CD4-positive, alpha-beta T cell treated with Interleukin-17A for 1 hour (primary cell): Measurements from ENCODE around the gene TENM4.
"Not testable (repeated sequence)": the region's sequence is repeated elsewhere in the genome, so short reads cannot be mapped to it uniquely, and the experiment has no call there.

Experiments
- DNase-seq: peaks from one replicate; pipeline ENCODE4 v3.0.0-alpha.2; 2020

TENM4 gene

GRCh38 chr11:79237703-79238102 lies 203.1 kb downstream of the TENM4 start:
- DNase-seq = no peak

DNA sequence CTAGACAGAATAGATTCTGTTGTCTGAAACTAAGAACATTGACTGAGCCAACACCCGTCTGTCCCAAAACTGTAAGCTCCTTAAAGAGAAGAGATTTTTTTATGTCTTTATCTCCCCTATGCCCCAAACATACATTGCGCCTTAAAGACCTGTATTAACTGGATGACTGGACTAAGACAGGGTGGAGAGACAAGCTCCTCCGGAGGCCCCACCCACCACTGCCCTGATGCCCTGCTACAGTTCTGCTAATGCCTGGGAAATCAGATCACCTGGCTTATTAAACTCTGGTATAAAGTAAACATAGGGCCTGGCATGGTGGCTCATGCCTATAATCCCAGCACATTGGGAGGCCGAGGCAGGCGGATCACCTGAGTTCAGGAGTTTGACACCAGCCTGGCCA lies 203.7 kb downstream of the TENM4 start:
- no peak for DNase-seq

DNA sequence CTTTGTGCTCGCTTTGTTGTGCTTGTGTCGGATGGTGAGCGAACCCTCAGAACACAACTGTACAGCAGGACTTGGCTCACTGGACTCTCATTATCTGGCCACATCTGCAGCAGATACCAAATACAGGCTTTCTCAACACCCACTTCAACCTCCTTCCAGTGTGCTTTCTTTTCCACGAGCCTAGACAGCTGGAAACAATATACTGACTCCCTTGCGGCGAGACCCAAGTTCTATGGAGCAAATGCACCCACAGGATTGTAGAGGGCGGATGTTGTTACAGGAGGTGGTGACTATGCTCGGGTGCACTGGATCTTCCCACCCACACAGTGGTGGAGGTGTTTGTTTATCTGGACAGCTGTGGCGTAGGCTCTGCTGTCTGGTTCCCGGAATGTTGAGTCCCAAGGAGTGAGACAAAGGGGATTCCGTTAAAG lies 204.3 kb downstream of the TENM4 start:
- no peak for DNase-seq

DNA sequence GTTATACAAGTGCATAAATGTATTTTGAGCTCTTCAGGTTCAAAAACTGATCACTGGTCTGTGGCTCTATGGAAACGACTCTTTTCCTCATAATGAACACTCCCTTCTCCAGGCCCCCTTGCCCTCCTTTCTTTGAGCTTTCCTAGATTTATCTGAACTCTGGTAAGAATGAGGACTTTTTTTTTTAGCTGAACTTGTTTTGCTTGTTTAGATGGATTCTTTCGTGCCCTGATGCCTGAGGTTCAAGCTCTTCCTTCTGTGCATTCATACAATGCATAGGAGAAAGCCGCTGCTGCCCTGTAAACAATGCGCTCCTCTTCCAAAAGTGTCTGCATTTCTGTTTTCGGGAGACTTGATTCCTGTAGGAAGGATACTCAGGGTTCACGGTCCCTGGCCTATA lies 205.1 kb downstream of the TENM4 start:
- no peak for DNase-seq

- no peak for DNase-seq
Observed at GRCh38 chr11:79232346-79232745, 208.5 kb downstream of the TENM4 start.

DNA sequence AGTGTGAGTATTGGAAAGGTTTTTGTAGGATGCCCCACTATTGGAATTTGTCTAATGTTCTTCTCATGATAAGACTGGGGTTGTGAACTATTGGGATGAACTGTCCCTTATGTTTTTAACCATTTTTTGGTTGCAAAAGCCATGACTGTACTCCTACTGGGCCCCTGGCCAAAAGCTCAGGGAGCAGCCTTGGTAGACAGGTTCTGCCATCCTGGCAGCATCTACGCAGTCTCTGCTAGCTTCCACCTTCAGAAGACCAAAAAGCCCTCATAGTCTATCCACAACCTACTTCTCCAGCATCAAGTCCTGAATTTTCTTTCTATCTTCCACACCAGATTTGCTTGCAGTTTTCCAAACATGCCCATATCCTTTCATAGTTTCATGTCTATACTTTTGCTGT lies 211.8 kb downstream of the TENM4 start:
- no peak for DNase-seq

- DNase-seq = no peak
Observed at GRCh38 chr11:79227767-79228755, 212.8 kb downstream of the TENM4 start.

- DNase-seq = no peak
Observed at GRCh38 chr11:79227308-79227707, 213.5 kb downstream of the TENM4 start.

DNA sequence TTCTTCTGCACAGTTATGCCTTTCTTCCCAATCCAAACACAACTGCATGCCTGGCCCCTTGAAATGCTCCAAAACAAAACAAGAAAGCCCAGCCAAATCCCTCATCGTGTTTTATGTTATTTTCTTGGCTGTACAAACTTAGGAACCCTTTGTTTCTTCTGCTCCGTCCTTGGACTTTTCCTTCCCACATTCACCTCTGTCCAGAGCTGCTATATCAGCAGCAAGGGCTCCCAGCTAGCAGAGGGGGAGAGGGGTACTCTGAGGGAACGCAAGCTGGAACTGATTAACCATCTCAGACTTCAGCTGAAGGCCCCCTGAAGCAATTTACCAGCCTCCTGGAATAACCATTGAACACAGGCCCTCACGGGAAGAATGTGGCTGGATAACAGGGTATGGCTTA lies 214.7 kb downstream of the TENM4 start:
- DNase-seq = no peak

DNA sequence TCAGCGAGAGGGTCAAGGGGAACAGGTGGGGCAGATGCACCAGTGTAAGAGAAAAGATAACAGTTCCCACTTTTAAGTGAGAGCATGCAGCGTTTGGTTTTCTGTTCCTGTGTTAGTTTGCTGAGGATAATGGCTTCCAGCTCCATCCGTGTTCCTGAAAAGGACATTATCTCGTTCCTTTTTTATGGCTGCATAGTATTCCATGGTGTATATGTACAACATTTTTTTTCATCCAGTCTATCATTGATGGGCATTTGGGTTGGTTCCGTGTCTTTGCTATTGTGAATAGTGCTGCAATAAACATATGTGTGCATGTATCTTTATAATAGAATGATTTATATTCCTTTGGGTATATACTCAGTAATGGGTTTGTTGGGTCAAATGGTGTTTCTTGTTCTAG lies 218.7 kb downstream of the TENM4 start:
- not testable (repeated sequence) for DNase-seq

- no peak for DNase-seq
Observed at GRCh38 chr11:79221444-79222130, 219.2 kb downstream of the TENM4 start.

DNA sequence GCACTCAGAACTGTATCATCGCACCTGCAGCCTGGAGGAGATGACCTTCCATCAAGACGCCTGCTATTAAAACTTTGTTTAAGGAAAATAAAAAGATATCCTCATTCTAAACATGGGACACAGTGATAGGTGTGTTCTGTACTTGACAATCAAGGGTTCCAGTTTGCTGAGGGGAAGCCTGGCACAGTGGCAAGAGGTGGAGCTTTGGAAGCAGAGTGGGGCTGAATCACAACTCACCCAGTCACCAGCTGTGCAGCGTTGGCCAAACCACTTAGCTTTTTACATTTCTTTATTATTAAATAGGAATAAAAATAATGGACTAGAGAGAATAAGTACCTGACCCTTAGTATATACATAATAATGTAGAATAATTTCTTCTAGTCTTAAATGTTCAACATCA lies 220.7 kb downstream of the TENM4 start:
- no peak for DNase-seq

DNA sequence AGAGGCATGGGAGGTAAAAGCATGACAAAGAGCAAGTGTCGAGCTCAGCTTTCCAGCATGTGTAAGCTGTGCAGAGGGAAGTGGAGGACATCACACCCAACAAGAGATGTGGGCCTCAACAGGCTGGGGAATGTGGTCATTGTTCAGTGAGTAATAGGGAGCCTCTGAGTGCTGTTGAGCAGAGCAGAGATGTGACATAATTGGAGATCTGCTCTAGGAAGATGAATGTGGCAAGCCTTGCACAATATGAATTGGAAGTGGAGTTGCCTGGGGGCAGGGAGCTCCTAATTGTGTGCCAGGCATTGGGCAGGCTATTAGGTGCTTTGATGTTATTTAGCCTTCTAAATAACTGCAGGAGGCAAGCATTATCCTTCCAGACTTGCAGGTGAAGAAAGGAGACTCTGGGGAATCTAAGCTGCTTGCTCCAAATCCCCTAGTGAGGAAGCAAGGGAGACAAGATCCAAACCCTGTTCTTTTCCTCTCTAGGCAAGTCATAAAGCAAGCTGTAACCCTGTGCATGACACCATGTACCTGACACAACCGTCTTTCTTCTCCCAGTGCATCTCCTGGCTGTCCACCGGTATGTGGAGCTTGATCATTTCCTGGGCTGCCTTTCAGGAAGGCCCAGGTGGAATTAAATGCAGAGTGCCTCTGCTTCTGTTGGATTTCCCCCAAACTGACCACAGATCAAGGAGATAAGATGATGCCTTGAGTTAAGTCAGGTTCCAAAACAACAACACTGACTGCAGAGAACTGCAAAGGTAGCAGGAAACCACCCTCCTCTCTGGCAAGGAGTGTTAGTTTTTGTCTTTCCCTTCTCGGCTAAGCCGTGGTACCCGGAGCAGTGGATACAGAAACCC lies 221.4 kb downstream of the TENM4 start:
- no peak for DNase-seq

GRCh38 chr11:79212741-79213190 lies 228.1 kb downstream of the TENM4 start:
- DNase-seq = no peak

DNA sequence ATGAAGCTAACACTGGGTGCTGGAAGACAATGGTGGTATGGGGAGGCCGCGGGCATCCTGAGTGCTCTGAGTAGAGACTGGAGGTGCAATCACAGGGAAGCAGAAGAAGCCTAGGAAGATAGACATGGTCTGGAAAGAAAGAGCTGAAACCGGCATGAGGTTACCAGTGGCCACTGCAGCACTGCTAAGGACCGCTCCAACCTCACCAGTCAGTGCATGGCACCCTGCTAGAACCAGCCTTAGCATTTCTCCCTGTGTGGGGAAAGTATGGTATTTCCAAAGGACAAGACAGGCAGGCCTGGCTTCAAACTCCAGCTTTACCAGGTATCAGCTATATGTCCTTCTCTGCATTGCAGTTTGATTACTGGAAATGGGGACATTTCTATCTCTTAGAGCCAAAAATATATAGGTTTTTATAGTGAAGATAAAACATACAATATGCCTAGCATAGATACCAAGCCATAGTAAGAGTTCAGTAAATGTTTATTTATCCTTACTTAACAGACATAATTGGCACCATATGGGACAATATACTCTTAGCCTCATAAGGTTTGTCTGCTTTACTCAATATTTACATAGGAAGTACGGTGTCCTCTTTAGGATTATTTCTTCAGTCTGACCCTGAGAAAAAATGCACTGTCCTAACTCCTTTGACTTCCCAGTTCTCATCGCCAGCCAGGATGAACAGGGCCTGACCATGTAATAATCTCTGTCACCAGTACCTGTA lies 231.1 kb downstream of the TENM4 start:
- DNase-seq = no peak

- no peak for DNase-seq
Observed at GRCh38 chr11:79208126-79208525, 232.7 kb downstream of the TENM4 start.

DNA sequence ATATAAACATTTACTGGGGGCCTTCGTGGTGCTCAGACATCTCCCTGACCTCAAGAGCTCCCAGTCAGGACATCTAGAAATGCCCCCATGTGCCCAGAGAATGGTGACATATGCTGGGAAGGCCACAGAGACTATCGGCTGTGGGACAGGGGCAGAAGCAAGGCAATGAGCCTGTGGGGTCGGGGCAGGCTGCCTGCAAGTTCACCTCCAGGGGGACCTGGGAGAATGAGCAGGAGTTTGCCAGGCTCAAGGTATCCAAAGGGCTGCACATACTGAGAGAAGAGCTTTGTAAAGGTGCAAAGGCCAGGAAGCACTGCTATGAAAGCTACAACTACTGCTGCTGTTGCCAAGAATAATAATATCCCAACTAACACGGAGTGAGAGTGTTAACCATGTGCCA lies 233.9 kb downstream of the TENM4 start:
- no peak for DNase-seq

GRCh38 chr11:79205786-79206185 lies 235.0 kb downstream of the TENM4 start:
- no peak for DNase-seq

DNA sequence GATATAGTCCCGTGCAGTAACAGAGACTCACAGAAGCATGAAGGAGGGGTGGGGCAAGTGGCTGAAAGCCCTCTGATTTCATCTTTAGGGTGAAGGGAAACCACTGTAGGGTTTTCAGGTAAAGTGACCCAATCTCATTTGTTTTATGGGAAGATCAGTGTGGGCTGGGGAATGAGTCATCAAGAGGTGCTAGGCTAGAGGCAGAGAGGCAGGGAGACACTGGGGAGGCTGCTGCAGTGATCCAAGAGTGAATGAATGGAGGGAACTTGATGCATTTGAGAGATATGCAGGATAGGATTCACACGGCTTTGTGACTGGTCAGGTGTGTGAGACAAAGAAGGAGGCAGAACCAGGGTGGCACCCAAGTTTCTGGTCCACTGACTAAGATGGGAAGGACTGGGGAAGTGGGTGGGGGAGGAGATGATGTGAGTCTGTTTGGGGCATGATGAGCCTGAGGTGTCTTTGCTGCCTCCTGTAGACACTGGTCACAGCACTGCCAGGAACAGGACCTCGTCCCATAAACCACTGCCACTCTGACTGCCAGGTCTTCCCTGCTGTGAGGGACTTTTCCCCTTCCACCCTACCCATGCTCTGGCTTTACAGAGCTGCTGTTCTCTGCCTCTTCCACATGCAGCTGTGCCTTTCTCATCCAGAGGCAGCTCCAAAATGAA lies 239.0 kb downstream of the TENM4 start:
- no peak for DNase-seq

- DNase-seq = no peak
Observed at GRCh38 chr11:79200398-79201070, 240.3 kb downstream of the TENM4 start.

- no peak for DNase-seq
Observed at GRCh38 chr11:79199729-79200354, 241.0 kb downstream of the TENM4 start.
